Spleen (tissue), 7 donors: ENCODE results near the gene F13A1.

Source experiments
- CTCF ChIP-seq, 11 experiments: fragments of 200-600 bp in 7 of 11; fragments of 450-650 bp in 4 of 11; sonication (generic) in 4 of 11; IDR thresholded peaks in 8 of 11; conservative IDR thresholded peaks in 3 of 11; 1 replicate in 7 of 11; 2 replicates in 4 of 11; pipeline versions ENCODE4 v1.4.0 to v1.8.0; 2016 to 2021; ENCODE audit warnings: antibody characterized with exemption in 11 of 11, inconsistent platforms in 4 of 11, mild to moderate bottlenecking in 1 of 11
- POLR2A ChIP-seq, 3 donors: fragments of 450-650 bp; IDR thresholded peaks; one replicate each; pipeline ENCODE4 v1.5.1; 2017; ENCODE audit warnings: antibody characterized with exemption in 3 of 3, mild to moderate bottlenecking in 1 of 3
- donor health status: DM: no; HTN: no; CAD: no; lungs with moderate emphysema.
- donor health status: DM: no; HTN: no; CAD: no.
- donor health status: DM: no; HTN: no; CAD: no.

GRCh38 chr6:6217855-6218758 is 102.4 kb downstream of the F13A1 start:
- no peak for TF ChIP-seq CTCF (IDR thresholded peaks at IDR 0.05 in 8 of 11, conservative IDR thresholded peaks at IDR 0.05 in 3 of 11)
- no peak for TF ChIP-seq POLR2A (IDR thresholded peaks at IDR 0.05)
